ENCODE data around the gene AMY2A. TPM values are rescaled to one million over a fixed set of nuclear protein-coding genes. Genes with fewer than 3 reads are reported as not detected.
"Not testable (repeated sequence)": the region's sequence is repeated elsewhere in the genome, so short reads cannot be mapped to it uniquely, and the experiment has no call there.

The AMY2A gene
- total RNA-seq = not detected

DNA sequence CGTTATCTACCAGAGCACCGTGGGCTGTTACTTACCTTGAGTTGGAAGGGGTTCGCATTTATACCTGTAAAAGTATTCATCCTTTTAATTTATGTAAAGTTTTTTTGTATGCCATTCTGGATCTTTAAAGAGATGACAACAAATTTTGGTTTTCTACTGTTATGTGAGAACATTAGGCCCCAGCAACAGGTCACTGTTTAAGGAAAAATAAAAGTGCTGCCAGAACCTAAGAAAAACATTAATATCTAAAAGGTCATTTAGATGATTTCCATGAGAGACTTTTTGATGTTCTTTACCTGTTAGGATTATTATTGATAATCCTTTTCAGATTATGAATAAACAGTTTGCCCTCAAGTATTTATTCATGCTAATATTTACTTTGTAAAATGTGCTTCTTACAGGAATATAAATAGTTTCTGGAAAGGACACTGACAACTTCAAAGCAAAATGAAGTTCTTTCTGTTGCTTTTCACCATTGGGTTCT lies at the start of gene AMY2A:
Gene AMY2A (plus strand): TSS at position 434 of the 484 bp plus-strand sequence. CDS start 14 bp downstream, at position 448.
- CTCF ChIA-PET, POLR2A ChIA-PET: not testable (repeated sequence)

DNA sequence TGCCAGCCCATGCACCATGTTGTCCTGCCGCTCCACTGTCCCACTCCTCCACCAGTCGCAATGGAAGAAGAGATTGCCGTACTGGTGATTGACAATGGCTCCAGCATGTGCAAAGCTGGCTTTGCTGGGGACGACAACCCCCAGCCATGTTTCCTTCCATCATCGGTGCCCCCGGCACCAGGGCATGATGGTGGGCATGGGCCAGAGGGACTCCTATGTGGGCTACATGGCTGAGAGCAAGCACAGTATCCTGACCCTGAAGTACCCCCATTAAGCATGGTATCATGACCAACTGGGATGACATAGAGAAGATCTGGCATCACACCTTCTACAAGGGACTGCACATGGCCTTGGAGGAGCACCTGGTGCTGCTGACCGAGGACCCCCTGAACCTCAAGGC lies 47.7 kb upstream of the AMY2A start:
- ChIA-PET CTCF (no interaction called here), POLR2A (no interaction called here)

DNA sequence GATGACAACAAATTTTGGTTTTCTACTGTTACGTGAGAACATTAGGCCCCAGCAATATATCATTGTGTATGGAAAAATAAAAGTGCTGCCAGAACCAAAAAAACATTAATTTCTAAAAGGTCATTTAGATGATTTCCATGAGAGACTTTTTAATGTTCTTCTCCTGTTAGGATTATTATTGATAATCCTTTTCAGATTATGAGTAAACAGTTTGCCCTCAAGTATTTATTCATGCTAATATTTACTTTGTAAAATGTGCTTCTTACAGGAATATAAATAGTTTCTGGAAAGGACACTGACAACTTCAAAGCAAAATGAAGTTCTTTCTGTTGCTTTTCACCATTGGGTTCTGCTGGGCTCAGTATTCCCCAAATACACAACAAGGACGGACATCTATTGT lies 45.9 kb upstream of the AMY2A start, which contains the start of gene AMY2B:
Gene AMY2B (plus strand): TSS at position 301 of the 400 bp plus-strand sequence. CDS start 14 bp downstream, at position 315.
- CTCF ChIA-PET, POLR2A ChIA-PET: not testable (repeated sequence)

DNA sequence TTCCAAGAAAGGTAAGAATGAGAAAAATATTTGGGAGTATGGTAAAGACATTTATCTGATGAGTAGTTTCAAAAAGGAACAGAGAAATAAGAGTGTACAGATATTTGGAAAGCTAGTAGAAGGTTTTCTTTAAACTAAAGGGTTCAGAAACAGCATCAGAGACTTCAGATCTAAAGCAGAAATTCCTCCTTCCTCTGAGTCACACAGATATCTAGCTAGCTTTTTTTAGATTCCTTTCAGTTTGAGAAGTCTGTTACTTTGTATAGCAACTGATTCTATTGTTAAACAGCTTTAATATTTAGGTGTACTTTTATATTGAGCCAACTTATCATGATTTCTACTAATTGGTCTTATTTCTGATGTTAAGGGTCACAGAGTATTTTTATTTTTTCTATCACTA lies 41.2 kb upstream of the AMY2A start:
- CTCF ChIA-PET = no interaction called here
- POLR2A ChIA-PET = no interaction called here

DNA sequence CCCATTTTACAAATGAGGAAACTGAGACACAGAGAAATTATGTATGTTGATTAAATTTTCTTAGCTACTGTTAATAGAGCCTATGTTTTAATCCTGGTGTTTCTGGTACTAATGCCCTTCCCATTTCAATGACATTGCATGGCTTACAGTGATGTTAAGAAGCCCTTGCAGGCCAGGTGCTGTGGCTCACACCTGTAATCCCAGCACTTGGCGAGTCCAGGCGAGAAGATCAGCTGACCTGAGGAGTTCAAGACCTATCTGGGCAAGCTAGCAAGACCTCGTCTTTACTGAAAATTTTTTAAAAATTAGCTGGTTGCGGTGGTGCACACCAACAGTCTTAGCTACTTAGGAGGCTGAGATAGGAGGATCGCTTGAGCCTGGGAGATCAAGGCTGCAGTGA lies 40.4 kb upstream of the AMY2A start:
- POLR2A ChIA-PET, CTCF ChIA-PET: not testable (repeated sequence)

DNA sequence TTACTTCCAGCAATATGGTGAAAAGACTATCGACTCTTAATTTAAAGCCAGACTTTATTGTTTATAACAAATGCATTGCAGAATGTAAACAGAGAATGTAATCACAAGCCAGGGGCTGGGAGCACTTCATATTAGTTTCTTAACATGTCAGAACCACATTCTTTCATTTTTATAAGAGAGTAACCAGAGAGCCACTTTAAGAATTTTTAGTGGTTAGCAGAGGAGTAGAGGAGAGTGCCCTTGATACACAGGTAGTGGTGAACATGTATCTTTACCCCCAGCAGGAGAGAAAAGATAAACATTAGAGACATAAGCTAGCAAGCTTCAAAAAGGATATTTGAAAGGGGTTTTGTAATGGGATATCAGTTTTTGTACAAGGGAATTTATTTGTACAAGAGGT lies 34.8 kb upstream of the AMY2A start:
- ChIA-PET POLR2A (no interaction called here), CTCF (no interaction called here)

DNA sequence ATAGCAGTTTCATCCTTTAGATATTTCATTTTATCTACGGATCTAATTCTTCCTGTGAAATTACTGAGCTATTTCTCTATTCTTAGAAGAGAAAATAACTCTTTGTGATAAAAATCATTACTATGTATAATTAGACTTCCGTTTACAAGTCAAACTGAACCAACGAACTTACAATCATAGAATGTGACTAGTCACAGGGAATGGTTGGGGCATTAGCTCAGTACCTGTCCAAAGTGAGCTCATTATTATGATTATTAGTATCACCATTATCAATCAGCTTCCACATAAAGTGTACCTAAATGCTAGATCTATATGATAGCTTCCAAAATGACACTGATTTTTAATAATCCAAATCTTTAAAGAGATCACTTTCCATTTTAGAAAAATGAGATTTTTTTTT lies 33.3 kb upstream of the AMY2A start:
- POLR2A ChIA-PET = no interaction called here
- CTCF ChIA-PET = no interaction called here

DNA sequence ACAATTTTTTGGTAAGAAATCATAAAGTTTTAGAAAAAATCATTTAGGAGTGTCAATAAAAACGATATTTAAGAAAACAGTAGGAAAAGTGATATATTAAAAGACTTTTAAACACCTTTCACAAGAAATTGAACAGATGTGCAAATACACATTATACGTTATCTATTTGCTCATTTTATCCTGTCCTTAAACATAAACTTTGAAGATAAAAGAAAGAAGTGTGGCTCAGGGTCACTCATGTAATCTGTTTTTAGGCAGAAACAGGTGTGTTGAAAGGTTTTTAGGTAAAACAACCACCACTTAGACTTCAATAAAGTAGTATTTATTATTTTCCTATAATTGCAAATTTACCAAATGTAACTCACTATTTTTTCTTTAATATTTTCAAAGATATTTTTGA lies 32.7 kb upstream of the AMY2A start:
- ChIA-PET CTCF (no interaction called here), POLR2A (no interaction called here)

DNA sequence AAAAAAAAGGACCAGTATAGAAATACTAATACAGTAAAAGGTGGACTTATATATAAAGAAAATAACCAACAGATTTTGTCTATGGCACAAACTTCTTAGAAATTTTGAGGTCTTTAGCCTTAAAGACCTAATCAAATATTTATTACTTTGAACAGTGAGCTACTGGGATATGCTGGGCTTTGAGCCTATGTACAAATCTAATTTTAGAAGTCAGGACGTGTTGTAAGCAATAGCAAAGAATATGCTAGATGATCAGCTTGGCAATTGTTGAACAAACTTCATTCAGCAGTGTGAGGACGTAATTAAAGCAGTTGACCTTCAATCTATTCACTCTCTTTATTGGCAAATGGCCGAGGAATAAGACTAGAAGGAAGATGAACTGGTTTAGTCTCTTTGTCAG lies 14.5 kb upstream of the AMY2A start:
- CTCF ChIA-PET, POLR2A ChIA-PET: not testable (repeated sequence)

DNA sequence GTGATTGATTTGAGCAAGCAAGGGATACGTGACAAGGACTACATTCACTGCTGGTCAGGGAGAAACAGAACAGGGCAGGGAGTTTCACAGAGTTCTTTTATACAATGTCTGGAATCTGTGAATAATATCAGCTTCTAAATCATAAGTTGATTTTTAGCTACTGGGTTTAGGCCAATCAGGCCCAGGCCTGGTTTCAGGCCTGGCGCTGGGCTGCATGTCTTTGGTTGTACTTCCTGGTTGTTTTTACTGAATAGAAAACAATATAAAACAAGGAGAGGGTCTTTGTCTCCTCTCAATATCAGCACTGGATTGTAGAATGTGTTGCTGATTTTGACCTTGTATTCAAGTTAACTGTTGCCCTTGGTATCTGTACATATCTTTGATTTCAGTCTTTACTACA lies 865 bp upstream of the AMY2A start:
- CTCF ChIA-PET = no interaction called here
- POLR2A ChIA-PET = no interaction called here

DNA sequence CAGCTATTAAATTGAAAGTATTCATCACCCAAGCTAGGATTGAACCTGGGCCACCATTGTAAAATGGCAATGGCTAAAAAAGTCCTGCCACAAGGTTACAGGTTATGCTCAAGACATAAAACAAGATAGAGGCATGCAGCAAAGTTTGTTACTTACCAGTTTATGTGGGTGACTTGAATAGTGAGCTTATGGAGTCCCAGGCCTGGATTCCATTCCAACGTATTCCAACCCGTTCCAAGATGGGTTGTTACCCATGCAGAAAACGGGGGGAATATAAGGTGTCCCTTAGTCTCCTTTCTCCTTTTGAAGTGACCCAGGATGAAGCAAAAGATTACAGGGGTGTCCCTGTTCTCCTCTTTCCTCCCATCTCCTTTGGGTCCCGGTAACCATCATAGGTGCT lies 10.2 kb downstream of the AMY2A start:
- CTCF ChIA-PET, POLR2A ChIA-PET: not testable (repeated sequence)

DNA sequence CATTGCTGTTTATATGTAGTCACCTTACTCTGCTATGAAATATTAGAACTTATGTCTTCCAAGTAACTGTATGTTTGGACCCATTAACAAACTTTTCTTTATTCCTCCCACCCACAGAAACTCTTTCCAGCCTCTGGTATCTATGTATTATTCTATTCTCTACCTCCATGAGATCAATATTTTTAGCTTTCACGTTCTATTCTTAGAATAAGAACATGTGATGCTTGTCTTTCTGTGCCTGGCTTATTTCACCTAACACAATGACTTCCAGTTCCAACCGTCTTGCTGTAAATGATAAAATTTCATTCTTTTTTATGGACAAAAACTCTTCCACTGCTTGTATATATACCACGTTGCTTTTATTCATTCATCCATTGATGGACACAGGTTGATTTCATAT lies 24.0 kb downstream of the AMY2A start:
- POLR2A ChIA-PET = not testable (repeated sequence)

DNA sequence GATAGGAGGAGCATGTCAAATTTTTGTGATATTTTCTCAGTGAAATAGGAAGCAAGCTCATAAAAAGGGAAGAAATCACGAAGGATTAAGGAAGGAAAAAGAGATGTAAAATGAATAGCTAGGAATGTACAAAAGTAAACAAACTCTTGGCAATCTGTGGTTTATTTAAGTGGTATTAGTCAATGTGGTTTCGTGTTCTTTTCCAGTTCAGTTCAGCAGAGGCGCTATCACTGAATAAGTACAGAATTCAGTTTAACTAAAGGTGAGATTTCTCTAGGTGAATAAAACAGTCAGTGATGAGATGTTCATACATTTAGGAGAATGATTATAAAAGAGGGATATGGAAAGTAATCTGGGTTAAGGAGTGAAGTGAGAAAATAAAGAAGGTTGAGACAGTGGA lies 26.7 kb downstream of the AMY2A start:
- CTCF ChIA-PET, POLR2A ChIA-PET: not testable (repeated sequence)

More for the DNA sequence above, 24.0 kb downstream of the AMY2A start:
- CTCF ChIA-PET = not testable (repeated sequence)

DNA sequence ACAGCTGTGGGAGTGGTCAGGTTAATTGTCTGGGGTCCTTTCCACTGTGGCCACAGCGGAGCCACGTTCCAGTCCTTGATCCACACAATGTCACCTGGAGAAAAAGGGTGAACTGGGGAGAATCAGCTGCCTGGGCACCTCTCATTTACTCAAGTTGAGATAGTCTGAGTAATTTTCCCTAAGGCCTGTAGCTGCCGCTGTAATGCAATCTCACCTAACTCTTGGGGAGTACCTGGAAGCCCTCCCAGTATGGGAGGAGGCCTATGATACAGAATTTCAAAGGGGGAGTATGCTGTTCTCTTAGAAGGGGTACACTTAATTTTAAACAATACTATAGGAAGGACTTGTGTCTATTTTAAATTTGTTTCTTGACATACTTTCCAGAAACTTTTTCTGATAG lies 33.1 kb downstream of the AMY2A start:
- POLR2A ChIA-PET, CTCF ChIA-PET: not testable (repeated sequence)

DNA sequence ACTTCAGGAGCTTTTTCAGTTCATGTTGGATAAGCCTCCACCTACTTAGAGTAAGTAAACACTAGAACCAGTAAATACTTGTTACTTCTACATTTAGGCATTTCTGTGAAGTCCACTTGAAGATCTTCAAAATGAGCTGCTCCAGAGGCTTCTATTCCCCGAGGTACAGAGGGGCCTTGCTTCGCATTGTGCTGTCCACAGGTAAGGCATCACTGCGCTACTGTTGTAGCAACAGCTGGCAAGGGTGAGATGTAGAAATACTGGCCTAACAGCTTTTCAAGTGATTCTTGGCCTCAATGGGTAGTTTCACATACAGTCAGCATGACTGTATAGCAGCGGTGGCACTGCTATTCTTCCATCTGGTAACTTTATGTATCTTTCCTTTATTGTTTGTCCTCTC lies 33.7 kb downstream of the AMY2A start:
- POLR2A ChIA-PET, CTCF ChIA-PET: not testable (repeated sequence)

DNA sequence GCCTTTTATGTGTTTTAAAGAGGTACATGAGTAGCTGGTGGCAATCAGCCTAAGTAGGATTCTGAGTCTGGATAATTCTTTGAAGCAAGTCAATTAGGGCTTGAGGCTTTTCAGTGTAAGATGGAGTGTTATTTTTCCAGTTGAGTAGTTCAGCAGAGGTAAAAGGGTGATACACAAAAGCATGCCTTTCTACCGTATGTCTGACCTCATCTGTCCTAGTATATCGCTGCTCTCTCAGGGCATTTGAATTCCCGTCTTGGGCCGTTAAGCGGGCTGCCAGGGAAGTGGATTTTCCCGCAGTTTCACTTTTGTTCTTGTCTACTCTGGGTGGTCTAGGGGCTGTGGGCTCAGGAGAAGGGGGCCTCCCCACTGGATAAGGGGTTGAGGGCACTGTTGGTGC lies 36.9 kb downstream of the AMY2A start:
- POLR2A ChIA-PET, CTCF ChIA-PET: not testable (repeated sequence)

DNA sequence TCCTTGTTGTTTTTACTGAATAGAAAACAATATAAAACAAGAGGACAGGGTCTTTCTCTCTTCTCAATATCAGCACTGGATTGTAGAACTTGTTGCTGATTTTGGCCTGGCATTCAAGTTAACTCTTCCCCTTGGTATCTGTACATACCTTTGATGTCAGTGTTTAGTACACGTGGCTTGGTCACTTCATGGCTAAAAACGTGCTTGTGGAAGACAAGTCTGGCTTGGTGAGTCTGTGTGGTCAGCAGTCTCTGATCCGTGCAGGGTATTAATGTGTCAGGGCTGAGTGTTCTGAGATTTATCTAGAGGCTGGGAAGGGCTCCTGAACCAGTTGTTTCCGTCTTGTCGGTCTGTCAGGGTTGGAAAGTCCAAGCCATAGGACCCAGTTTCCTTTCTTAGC lies 38.2 kb downstream of the AMY2A start, which contains the start of gene AMY1A:
Gene AMY1A (plus strand): TSS at position 301 of the 400 bp plus-strand sequence. CDS start 571 bp downstream, outside the sequence.
- POLR2A ChIA-PET, CTCF ChIA-PET: not testable (repeated sequence)

Other genes starting within 250 kb of the AMY2A start
- gene RNPC3, start 91.7 kb upstream of the AMY2A start, total RNA-seq = 10 to 100 TPM; 15.0 to 15.1 TPM
- gene AMY2B, start 45.8 kb upstream of the AMY2A start, total RNA-seq = 1 to 10 TPM; 3.1 to 3.3 TPM
- not detected for gene AMY1A, start 38.3 kb downstream of the AMY2A start, total RNA-seq
- not detected for gene AMY1B, start 78.8 kb downstream of the AMY2A start, total RNA-seq
- gene AMY1C, start 132.5 kb downstream of the AMY2A start, total RNA-seq = not detected

Measured in activated CD8-positive, alpha-beta memory T cell treated with anti-CD3 and anti-CD28 coated beads for 36 hours (primary cell).